Measurements from ENCODE around the gene CASQ2. TPM values are rescaled to one million over a fixed set of nuclear protein-coding genes. Genes with fewer than 3 reads are reported as not detected.

The CASQ2 gene
- total and polyA plus RNA-seq, 10 of the 15 experiments (the other 5 are each of a cell fraction or from before 2014, with no cell fraction given): not detected

DNA sequence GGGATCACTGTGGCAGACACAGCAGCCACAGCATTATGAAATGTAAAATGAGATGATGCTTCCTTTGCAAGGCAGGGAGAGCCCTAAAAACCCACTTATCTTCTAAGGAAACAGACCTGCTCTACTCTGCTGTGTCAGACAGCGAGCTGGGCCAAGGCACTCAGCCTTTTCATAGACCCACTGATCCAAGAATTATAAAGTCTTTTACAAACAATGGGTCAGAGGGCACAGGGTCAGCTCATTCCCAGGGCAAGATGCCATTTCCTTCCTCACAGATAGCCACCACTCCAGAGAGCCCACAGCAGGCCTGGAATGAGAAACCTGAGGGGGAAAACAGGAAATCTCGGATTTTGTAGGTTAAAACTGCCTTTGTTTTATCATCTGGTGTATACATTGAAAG, 42.9 kb downstream of the CASQ2 start:
- CTCF ChIA-PET: interaction anchor here (1.0 to 1.4 kb wide), 2 partner anchors 19 to 46 kb away, joined by 5 to 6 read pairs; no protein-coding TSS in a partner anchor
- intact Hi-C loops (cut with micrococcal nuclease; ENCODE audit: unreplicated experiment): no loop called here
- SMC1A ChIA-PET (ENCODE audit: uncharacterized antibody, unreplicated experiment): interaction anchor here (0.6 to 1.5 kb wide), 2 partner anchors 46 to 258 kb away, joined by 3 to 7 read pairs; no protein-coding TSS in a partner anchor
- no peak overlapping the region for H3K4me2 ChIP-seq (ENCODE audit: control insufficient read depth, insufficient read depth)
- no peaks in the 10 kb centered on the region for H3K36me3 ChIP-seq (ENCODE audit: control insufficient read depth in 2 of 2, insufficient read depth in 2 of 2, low read length in 1 of 2)
- no peak overlapping the region for H3K4me3 ChIP-seq
- no peaks in the 10 kb centered on the region for H3K79me2 ChIP-seq (ENCODE audit: control insufficient read depth, insufficient read depth, low read length)
- WGBS (ENCODE audit: insufficient coverage, insufficient replicate concordance, low lambda C conversion rate, missing lambda C conversion rate): 36% methylated on average over 2 of the region's 2 CpGs
- ATAC-seq: no peak
- no peak overlapping the region for H3K27ac ChIP-seq (ENCODE audit: control insufficient read depth, insufficient read depth)
- no peaks in the 10 kb centered on the region for H3K9me3 ChIP-seq (replicated peaks; ENCODE audit: control insufficient read depth, insufficient read depth, low read length)
- POLR2A ChIA-PET: interaction anchor here (0.6 kb wide), 1 partner anchor 282 kb away, joined by 3 read pairs; no protein-coding TSS in a partner anchor
- no peaks in the 10 kb centered on the region for H4K20me1 ChIP-seq (ENCODE audit: control insufficient read depth, insufficient read depth)
- H3K4me1 ChIP-seq (ENCODE audit: control insufficient read depth, insufficient read depth, low read length): peaks cover 13% of the 10 kb centered on the region
- in situ Hi-C loops (cut with MboI): no loop called here
- no peaks in the 10 kb centered on the region; a peak in 1 of 4 replicates for H3K27me3 ChIP-seq (replicated peaks in 1 of 2; ENCODE audit: control insufficient read depth in 2 of 2, insufficient read depth in 2 of 2, low read length in 1 of 2)
- RAD21 ChIA-PET (ENCODE audit: unreplicated experiment): interaction anchor here (0.6 kb wide), 1 partner anchor 82 kb away, joined by 3 read pairs; no protein-coding TSS in a partner anchor
- no peak for DNase-seq (ENCODE audit: low read depth, low spot score)
- no peak for FAIRE-seq
- no peak overlapping the region for H3K9ac ChIP-seq (ENCODE audit: control insufficient read depth, insufficient read depth, low read length)
- no TSS peak for BruUV-seq (replicated peaks)
- H2AFZ ChIP-seq (ENCODE audit: control insufficient read depth, low read depth, low read length): no peak overlapping the region; the same call in 1 of the 2 replicates
- TF ChIP-seq RB1 (IDR thresholded peaks at IDR 0.05; ENCODE audit: borderline replicate concordance) (no peak), BMI1 (IDR thresholded peaks at IDR 0.05; ENCODE audit: borderline replicate concordance) (no peak), NR2C2 (IDR thresholded peaks at IDR 0.05; ENCODE audit: borderline replicate concordance, control insufficient read depth, insufficient read length, low read depth) (no peak), RBBP5 (conservative IDR thresholded peaks at IDR 0.05) (no peak), SIN3A (IDR thresholded peaks at IDR 0.05; ENCODE audit: low read depth, low read length) (no peak), ZNF384 (IDR thresholded peaks at IDR 0.05; ENCODE audit: borderline replicate concordance, low read depth, low read length) (no peak), PAX5 (IDR thresholded peaks at IDR 0.05; ENCODE audit: borderline replicate concordance, low read depth, low read length) (no peak), NRF1 (conservative IDR thresholded peaks at IDR 0.05; ENCODE audit: low read depth, low read length) (no peak), SIX5 (IDR thresholded peaks at IDR 0.05; ENCODE audit: low read depth, low read length, severe bottlenecking) (no peak)
- TF ChIP-seq, protein P1, sequence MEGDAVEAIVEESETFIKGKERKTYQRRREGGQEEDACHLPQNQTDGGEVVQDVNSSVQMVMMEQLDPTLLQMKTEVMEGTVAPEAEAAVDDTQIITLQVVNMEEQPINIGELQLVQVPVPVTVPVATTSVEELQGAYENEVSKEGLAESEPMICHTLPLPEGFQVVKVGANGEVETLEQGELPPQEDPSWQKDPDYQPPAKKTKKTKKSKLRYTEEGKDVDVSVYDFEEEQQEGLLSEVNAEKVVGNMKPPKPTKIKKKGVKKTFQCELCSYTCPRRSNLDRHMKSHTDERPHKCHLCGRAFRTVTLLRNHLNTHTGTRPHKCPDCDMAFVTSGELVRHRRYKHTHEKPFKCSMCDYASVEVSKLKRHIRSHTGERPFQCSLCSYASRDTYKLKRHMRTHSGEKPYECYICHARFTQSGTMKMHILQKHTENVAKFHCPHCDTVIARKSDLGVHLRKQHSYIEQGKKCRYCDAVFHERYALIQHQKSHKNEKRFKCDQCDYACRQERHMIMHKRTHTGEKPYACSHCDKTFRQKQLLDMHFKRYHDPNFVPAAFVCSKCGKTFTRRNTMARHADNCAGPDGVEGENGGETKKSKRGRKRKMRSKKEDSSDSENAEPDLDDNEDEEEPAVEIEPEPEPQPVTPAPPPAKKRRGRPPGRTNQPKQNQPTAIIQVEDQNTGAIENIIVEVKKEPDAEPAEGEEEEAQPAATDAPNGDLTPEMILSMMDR (IDR thresholded peaks at IDR 0.05 in 2 of 3, conservative IDR thresholded peaks at IDR 0.05 in 1 of 3; ENCODE audit: control insufficient read depth in 2 of 3, extremely low read depth in 1 of 3, insufficient read depth in 1 of 3, low read depth in 3 of 3, low read length in 3 of 3): no peak
- TF ChIP-seq, protein P2, sequence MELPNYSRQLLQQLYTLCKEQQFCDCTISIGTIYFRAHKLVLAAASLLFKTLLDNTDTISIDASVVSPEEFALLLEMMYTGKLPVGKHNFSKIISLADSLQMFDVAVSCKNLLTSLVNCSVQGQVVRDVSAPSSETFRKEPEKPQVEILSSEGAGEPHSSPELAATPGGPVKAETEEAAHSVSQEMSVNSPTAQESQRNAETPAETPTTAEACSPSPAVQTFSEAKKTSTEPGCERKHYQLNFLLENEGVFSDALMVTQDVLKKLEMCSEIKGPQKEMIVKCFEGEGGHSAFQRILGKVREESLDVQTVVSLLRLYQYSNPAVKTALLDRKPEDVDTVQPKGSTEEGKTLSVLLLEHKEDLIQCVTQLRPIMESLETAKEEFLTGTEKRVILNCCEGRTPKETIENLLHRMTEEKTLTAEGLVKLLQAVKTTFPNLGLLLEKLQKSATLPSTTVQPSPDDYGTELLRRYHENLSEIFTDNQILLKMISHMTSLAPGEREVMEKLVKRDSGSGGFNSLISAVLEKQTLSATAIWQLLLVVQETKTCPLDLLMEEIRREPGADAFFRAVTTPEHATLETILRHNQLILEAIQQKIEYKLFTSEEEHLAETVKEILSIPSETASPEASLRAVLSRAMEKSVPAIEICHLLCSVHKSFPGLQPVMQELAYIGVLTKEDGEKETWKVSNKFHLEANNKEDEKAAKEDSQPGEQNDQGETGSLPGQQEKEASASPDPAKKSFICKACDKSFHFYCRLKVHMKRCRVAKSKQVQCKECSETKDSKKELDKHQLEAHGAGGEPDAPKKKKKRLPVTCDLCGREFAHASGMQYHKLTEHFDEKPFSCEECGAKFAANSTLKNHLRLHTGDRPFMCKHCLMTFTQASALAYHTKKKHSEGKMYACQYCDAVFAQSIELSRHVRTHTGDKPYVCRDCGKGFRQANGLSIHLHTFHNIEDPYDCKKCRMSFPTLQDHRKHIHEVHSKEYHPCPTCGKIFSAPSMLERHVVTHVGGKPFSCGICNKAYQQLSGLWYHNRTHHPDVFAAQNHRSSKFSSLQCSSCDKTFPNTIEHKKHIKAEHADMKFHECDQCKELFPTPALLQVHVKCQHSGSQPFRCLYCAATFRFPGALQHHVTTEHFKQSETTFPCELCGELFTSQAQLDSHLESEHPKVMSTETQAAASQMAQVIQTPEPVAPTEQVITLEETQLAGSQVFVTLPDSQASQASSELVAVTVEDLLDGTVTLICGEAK (IDR thresholded peaks at IDR 0.05; ENCODE audit: borderline replicate concordance): no peak
- TF ChIP-seq, protein P3, sequence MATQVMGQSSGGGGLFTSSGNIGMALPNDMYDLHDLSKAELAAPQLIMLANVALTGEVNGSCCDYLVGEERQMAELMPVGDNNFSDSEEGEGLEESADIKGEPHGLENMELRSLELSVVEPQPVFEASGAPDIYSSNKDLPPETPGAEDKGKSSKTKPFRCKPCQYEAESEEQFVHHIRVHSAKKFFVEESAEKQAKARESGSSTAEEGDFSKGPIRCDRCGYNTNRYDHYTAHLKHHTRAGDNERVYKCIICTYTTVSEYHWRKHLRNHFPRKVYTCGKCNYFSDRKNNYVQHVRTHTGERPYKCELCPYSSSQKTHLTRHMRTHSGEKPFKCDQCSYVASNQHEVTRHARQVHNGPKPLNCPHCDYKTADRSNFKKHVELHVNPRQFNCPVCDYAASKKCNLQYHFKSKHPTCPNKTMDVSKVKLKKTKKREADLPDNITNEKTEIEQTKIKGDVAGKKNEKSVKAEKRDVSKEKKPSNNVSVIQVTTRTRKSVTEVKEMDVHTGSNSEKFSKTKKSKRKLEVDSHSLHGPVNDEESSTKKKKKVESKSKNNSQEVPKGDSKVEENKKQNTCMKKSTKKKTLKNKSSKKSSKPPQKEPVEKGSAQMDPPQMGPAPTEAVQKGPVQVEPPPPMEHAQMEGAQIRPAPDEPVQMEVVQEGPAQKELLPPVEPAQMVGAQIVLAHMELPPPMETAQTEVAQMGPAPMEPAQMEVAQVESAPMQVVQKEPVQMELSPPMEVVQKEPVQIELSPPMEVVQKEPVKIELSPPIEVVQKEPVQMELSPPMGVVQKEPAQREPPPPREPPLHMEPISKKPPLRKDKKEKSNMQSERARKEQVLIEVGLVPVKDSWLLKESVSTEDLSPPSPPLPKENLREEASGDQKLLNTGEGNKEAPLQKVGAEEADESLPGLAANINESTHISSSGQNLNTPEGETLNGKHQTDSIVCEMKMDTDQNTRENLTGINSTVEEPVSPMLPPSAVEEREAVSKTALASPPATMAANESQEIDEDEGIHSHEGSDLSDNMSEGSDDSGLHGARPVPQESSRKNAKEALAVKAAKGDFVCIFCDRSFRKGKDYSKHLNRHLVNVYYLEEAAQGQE (IDR thresholded peaks at IDR 0.05; ENCODE audit: low read depth, low read length): no peak
- TF ChIP-seq, protein P4, sequence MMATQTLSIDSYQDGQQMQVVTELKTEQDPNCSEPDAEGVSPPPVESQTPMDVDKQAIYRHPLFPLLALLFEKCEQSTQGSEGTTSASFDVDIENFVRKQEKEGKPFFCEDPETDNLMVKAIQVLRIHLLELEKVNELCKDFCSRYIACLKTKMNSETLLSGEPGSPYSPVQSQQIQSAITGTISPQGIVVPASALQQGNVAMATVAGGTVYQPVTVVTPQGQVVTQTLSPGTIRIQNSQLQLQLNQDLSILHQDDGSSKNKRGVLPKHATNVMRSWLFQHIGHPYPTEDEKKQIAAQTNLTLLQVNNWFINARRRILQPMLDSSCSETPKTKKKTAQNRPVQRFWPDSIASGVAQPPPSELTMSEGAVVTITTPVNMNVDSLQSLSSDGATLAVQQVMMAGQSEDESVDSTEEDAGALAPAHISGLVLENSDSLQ (IDR thresholded peaks at IDR 0.05): no peak
